GM21825 (cell line): ENCODE data around the gene BCKDHB.
"Not testable (repeated sequence)": the region's sequence is repeated elsewhere in the genome, so short reads cannot be mapped to it uniquely, and the experiment has no call there.

Experiments used
- ATAC-seq: cut with Tn5 transposase; IDR thresholded peaks from one replicate; pipeline ENCODE4 v1.9.1; 2021; ENCODE audit warnings: mild to moderate bottlenecking, moderate library complexity; ENCODE audit not compliant: unreplicated experiment

The BCKDHB gene

GRCh38 chr6:80205404-80205803 lies 98.9 kb downstream of the BCKDHB start:
- no peak for ATAC-seq

GRCh38 chr6:80206758-80207157 lies 100.3 kb downstream of the BCKDHB start:
- no peak for ATAC-seq

GRCh38 chr6:80209430-80209829 lies 103.0 kb downstream of the BCKDHB start:
- no peak for ATAC-seq

DNA sequence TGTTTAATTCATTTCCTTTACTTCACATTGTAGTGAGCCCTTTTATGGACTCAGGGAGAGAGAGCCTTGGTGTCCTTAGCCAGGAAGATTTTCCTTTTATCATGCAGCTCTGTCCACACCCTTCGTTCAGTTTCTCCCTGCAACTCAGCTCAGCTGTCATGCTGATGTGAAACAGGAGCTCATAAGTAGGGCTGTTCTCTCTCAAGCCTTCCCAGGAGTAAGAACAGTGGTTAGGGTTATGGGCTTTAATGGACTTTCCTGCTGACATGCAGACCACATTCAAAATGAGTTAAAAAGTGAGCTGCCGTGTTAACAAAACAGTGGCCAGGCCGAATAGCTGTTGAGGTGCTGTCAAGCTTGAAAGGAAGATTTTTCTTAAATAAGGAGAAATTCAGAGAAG lies 104.1 kb downstream of the BCKDHB start:
- no peak for ATAC-seq

DNA sequence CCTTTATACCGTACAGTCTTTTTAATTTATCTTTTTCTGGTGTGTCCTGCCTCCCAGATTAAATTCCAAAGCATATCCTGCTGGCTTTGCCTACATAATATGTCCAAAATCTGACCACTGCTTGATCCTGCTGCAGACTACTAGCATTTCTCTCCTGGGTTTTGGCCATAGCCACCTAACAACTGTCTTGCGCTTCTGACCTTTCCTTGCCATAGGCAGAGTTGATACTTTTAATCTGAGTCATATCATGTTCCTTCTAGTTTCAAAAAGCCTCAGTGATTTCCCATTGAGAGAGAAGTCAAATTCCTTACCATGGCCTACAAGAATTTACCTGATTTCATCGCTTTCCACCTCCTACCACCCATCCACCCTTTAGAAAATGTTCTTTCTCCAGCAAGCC lies 104.8 kb downstream of the BCKDHB start:
- no peak for ATAC-seq

DNA sequence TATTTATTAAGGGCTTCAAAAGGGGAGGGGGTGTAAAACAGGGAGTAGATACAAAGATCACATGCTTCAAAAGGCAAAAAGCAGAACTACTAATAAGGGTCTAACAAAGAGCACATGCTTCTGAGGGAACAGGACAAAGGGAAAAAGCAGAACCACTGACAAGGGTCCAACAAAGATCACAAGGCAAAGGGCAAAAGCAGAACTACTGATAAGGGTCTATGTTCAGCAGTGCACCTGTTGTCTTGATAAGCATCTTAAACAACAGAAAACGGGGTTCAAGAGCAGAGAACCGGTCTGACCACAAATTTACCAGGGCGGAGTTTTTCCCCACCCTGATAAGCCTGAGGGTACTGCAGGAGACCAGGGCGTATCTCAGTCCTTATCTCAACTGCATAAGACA lies 105.4 kb downstream of the BCKDHB start:
- not testable (repeated sequence) for ATAC-seq

DNA sequence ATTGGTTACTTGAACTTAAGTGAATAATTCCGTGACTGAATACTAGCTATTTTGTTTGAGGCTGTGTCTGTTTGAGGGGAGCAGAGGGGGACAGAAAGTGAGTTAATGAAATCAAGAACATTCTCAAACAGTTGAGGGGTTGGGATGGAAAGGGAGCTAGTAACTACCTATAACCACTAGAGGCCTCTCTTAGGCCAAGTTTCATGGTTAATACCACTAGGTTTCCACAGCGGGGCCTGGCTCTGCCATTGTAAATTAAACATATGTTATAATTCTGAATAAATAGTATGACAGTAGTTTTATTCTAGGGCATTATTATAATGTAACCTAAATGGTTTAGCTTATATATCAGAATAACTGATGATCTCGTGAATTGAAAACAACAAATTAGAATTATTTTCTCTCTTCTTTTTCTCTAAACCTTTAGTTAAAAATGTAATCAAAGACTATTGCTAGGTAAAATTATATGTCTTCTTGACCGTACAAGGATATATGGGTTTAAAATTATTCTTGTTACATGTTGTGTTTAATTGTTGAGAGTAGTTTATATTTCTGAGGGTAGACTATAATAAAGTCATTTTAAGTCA lies 108.1 kb downstream of the BCKDHB start:
- peak; percentile 85 for ATAC-seq

GRCh38 chr6:80215063-80215462 lies 108.6 kb downstream of the BCKDHB start:
- ATAC-seq = no peak

- no peak for ATAC-seq
These were observed 111.3 kb downstream of the BCKDHB start for GRCh38 chr6:80217794-80218193.

- no peak for ATAC-seq
These were observed 117.3 kb downstream of the BCKDHB start for GRCh38 chr6:80223743-80224212.

- no peak for ATAC-seq
These were observed 119.7 kb downstream of the BCKDHB start for GRCh38 chr6:80226151-80226550.

DNA sequence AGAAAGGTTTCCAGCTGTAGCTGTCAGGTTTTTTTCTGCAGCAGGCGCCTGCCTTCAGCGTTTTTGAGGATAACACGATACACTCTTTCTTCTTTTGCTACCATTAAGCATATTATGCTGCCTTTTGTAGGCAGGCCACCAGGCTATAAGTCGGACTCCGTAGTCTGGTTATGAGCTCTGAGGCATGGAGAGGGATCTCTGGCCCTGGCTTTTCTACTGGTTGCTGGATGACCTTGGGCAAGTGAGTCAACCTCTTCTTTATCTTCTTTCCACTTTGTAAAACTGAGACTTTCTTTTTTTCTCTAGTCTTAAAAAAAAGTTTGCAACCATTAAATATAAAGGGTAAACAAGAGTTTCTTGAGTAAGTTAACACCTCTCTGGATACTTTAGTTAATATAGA lies 120.2 kb downstream of the BCKDHB start:
- no peak for ATAC-seq

DNA sequence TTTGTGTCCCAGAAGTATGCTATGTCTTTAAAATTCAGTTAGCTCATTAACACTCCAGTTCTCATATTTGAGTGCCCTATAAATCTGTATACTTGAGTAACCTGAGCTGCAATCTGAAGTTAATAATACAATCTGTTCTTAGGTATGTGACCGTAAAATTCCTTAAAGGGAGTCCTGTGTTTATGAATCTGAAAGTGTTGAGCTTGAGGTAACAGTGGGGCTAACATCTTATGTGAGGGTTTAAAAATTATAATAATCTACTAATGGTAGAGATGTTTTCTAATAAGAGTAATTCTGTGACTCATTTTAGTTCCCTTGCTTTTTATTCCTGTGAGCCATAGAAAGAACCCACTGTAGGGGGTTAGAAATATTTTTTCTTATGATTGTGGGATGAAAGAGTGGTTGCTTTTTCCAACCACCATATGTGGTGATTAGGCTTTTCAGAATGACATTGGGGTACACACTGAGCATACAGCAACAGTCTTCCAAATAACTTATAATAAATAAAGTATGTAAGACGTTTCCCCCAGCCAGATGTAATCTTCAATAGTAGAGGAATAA lies 121.2 kb downstream of the BCKDHB start:
- ATAC-seq = no peak

DNA sequence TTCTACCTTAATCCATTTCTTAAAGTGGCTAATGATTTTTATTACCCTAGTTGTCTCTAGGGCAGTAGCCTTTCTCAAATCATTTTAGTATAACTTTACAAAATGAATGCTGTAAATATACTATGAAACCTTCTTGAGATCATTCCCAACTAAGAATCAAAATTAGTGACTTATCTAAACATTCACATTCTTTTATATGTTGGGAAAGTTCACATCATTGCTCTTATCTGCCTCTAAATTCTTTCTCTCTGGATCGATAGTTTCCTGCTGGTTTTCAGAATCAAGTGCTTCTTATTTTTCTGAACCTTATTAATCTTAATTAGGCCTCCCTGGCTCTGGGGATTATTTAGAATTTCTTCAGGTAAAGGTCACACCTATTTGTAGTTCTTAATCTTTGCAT lies 126.8 kb downstream of the BCKDHB start:
- no peak for ATAC-seq

DNA sequence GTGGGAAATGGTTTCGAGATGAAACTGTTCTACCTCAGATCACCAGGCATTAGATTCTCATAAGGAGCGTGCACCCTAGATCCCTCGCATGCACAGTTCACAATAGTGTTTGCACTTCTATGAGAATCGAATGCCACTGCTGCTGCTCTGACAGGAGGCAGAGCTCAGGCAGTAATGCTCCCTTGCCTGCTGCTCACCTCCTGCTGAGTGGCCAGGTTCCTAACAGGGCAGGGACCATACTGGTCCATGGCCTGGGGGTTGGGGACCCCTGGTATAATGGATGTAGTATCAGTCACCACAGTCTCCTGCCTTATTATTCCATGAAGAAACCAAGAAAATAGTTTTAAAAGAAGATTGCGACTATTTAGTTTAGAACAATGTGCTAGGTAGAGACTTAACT lies 127.5 kb downstream of the BCKDHB start:
- ATAC-seq = no peak

DNA sequence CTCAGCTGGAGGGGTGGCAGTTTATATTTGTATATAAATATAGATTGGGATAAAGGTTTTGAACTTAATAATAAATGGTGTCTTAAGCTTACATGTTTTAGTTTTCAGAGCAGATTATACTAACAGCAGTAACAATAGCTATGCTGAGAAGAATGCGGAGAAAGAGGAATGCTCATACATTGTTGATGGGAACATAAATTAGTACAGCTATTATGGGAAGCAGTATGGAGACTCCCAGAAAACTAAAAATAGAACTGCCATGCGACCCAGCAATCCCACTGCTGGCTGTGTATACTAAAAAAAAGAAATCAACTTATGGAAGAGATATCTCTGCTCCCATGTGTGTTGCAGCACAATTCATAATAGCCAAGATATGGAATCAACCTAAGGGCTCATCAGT lies 127.9 kb downstream of the BCKDHB start:
- no peak for ATAC-seq

DNA sequence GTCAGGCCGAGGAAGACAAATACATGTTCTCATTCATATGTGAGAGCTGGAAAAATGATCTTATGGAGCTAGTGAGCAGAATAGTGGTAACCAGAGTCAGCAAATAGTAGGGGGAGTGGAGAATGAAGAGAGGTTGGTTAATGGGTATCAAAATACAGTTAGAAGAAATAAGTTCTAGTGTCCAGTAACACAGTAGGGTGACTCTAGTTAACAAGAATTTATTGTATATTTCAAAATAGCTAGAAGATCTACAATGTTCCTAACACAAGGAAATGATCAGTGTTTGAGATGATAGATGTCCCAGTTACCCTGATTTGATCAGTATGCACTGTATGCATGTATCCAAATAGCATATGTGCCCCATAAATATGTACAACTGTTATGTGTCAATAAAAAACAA lies 128.4 kb downstream of the BCKDHB start:
- ATAC-seq = no peak

- ATAC-seq = no peak
These were observed 129.2 kb downstream of the BCKDHB start for GRCh38 chr6:80235647-80236046.

GRCh38 chr6:80238754-80239153 lies 132.3 kb downstream of the BCKDHB start:
- ATAC-seq = not testable (repeated sequence)

- ATAC-seq = no peak
These were observed 138.6 kb downstream of the BCKDHB start for GRCh38 chr6:80245043-80245442.

DNA sequence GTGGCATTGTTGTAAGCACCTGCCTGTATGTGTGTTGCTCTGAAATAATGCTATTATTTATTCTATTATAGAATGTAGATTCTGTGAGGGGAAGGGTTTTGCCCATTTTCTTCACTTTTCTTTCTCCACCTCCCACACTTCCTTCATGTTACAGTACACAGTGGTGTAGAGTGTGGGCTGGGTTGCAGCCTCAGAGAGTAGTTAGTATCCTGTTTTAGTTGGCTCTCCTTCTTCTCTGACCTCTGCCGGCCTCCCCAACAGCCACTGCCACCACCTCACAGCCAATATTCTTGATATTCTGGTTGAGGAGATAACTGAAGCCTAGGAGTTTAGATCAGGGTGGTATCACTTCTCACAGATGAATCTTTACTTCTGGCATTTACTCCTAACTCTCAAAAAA lies 143.4 kb downstream of the BCKDHB start:
- no peak for ATAC-seq

- no peak for ATAC-seq
These were observed 144.0 kb downstream of the BCKDHB start for GRCh38 chr6:80250391-80250997.

DNA sequence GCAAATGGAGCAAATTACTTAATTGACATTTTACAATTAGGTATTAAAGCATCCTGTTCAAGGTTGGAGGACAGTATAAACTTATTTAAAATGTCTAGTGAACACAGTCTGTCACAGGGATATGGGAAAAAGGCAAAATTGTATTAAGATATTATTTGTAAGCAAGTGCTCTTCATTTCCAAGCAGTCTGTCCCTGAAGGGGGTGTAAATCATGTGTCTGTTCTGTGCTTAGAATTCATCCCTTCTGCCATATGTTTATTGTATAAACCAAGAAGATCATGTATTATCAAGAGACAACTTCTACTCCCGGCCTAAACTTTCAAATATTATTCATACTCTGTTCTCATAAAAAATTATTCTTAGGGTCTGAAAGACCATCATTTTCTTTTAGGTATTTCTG lies 144.8 kb downstream of the BCKDHB start:
- no peak for ATAC-seq
